ENCODE measurements around the gene ERBB4.

GRCh38 chr2:211957799-211958198 lies 580.8 kb downstream of the ERBB4 start:
- TF ChIP-seq POLR2AphosphoS5 (IDR thresholded peaks at IDR 0.05; ENCODE audit: low read depth, low read length) (no peak), SIN3A (IDR thresholded peaks at IDR 0.05; ENCODE audit: borderline replicate concordance, insufficient read depth, low read depth, low read length) (no peak), CTCF (IDR thresholded peaks at IDR 0.05) (no peak), REST (IDR thresholded peaks at IDR 0.05; ENCODE audit: insufficient read depth in 1 of 2, low read depth in 2 of 2, low read length in 1 of 2) (no peak)
